ENCODE measurements around the gene CEP63. TPM values are rescaled to one million over a fixed set of nuclear protein-coding genes. Genes with fewer than 3 reads are reported as not detected.
"Not testable (repeated sequence)": the region's sequence is repeated elsewhere in the genome, so short reads cannot be mapped to it uniquely, and the experiment has no call there.

CEP63 gene
- total RNA-seq, 1 experiment from 2014 or later, result 32.6 TPM

DNA sequence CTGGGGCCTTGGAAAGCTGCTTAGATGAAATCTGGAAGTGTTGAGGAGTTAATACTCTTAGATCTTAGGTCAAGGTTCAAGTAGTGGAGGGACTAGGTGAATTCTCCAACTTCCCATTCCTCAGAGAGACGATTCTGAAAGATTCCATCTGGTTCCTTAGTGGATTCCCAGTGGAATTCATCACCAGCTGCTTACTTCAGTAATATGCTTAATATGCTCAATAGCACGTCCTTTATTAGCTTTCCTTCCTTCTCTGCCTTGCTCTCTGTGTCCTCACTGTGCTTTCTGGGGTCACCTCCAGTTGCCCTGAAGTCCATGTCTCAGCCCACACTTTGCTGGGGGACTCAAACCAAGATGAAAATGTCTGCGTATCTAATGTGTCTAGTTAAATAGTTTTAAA is 31.0 kb downstream of the CEP63 start:
- DNase-seq (ENCODE audit: low read depth), result no peak

DNA sequence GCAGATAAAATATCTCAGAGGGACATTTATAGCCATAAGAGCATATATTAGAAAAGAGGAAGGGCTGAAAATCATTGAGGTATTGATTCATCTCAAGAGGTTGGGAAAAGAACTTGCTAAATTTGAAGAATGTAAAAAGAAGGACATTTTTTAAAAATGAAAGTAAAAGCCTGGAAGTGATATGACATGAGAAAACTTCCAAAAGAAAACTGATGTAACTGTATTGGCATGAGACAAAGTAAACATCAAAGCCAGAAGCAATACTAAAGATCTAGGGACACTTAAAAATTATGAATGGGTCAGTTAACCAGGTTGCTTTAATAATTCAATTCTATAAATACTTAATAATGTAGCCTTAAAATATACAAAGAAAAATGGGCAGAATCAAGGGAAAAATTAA is 31.9 kb downstream of the CEP63 start:
- no peak for DNase-seq (ENCODE audit: low read depth)

DNA sequence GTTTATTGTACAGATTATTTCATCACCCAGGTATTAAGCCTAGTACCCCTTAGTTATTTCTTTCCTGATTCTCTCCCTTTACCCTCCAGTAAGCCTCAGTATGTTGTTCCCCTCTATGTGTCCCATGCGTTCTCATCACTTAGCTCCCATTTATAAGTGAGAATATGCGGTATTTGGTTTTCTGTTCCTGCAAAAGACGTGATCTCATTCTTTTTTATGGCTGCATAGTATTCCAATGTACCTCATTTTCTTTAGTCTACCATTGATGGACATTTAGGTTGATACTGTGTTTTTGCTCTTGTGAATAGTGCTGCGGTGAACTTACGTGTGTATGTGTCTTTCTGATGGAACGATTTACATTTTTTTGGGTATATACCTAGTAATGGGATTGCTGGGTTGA is 36.7 kb downstream of the CEP63 start:
- DNase-seq (ENCODE audit: low read depth), result no peak

DNA sequence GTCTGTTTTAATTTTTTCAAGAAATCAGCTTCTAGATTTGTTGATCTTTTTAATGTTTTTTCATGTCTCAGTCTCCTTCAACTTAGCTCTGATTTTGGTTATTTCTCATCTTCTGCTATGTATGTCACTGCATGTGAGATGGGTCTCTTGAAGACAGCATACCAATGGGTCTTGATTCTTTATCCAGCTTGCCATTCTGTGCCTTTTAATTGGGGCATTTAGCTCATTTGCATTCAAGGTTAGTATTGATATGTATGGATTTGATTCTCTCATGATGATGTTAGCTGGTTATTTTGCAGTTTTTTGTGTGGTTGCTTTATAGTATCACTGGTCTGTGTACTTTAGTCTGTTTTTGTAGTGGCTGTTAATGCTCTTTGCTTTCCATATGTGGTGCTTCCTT is 39.4 kb downstream of the CEP63 start:
- DNase-seq (ENCODE audit: low read depth), result no peak

DNA sequence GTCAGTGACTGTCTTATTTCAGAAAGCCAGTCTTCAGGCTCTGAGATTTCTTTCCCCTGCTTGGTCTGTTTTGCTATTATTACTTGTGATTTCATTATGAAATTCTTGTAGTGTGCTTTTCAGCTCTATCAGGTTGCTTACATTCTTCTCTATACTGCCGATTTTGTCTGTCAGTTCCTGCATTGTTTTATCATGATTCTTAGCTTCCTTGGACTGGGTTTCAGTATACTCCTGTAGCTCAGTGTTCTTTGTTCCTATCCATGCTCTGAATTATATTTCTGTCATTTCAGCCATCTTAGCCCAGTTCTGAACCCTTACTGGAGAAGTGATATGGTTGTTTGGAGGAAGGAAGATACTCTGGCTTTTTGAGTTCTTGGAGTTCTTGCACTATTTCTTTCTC is 40.5 kb downstream of the CEP63 start:
- DNase-seq (ENCODE audit: low read depth), result no peak

DNA sequence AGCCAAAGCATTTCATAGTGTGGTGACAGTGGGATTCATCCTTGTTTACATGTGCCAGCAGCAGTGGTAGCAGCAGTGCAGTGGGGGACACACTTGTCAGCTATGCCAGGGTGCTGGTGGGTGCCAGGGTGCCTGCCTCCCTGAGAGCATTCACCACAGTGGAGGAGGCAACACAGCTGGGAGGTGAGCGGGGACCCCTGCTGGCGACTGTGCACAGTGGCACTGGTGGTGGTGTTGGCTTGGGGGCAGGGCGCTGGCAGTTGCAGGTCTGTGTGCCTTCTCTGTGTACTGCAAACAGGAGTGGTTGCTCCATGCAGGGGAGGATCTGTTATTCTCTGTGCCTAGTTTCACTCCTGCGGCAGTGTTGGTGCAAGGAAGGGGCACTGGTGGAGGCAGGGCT is 41.2 kb downstream of the CEP63 start:
- DNase-seq (ENCODE audit: low read depth), result peak; percentile 34

DNA sequence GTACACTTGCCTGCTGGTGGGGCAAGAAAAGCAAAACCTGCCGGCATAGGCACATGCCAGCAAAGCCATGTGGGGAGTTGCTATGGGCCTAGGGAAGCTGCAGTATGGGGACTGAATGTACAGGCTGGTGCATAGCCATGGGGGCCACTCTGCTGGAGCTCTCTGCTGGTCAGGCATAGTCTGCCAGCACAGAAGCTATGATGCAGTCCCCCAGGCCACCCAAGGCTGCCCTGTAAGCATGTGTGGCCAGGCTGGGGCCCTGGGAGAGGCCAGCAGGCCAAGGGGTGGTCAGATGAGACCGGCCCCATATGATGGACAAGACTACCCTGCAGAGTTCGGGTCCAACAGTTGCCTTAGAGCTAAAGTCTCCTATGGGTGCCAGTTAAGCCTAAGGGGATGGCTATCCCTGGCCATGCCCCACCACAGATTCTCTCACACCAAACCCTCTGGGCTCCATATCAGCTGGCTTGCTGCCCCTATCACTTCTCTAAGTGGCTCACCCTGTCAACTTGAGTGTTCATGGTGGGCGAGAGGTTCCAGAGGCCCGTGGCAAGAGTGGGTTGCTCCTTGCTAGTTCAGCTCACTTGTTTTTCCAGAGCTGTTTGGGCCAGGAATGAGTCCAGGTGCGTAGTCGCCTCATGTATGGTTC is 41.8 kb downstream of the CEP63 start:
- DNase-seq (ENCODE audit: low read depth), result no peak

DNA sequence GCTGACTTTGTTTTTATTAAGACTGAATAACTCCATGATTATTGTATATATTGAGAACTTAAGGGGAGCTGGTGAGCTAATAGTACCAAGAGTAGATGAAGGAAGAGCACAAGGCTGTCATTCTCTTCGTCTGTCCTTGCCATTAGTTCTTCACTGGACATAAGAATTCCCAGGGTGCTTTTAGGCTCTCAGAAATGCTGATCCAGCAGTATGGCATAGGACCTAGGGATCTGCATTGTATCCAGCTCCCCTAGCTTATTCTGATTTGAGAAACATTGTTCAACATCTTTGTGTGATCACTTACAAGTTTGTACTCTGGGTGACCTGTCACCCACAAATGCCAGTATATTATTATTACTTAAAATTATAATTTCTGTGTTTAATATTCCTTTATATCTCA is 47.6 kb downstream of the CEP63 start:
- no peak for DNase-seq (ENCODE audit: low read depth)

DNA sequence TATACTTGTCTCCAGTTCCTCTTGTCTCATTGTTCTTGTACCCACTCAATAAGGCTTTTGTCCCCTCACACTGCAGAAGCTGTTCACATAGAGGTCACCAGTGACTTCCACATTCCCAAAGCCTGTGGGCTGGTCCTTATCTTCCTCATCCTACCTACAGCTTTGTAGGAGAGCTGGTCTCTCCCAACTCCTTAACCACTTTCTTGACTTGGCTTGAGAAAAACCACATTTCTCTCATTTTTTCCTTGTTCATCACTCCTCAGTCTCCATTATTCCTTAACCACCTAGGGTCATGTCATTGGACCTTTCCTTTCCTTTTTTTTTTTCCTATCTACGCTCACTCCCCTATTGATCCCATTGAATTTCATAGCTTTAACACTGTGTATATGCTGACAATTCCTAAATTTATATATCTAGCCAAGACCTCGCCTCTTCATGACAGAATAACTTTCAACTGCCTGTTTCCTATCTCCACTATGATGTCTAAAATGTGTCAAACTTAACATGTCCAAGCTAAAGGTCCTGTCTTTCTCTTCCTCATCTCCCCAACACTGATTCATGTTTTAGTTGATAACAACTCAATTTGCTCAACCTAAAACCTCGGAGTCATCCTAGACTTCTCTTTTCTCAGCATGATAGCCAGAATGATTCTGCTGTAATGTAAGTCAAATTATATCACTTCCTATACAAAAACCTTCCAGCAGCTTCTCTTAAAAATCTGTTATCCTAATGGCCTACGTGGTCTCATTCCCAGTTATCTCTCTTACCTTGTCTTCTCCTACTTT is 49.5 kb downstream of the CEP63 start:
- DNase-seq (ENCODE audit: low read depth), result no peak

DNA sequence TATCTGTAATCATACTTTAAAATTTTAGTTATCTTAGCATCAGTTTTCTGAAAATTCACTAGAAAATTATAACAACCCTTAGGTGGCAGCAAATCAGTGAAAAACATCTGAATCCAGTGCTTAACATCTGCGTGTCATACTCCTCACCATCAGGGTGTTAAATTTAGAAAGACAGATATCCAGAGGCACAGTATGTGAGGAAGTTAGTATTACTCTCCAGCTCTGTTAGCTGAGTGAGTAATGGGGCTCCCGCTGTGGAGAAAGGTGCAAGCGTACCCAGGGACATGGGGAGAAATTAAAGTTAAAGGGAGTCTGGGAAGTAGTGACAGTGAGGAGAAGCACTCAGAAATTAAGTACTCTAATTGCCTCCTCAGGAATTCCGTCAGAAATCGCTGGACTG is 50.9 kb downstream of the CEP63 start:
- no peak for DNase-seq (ENCODE audit: low read depth)

DNA sequence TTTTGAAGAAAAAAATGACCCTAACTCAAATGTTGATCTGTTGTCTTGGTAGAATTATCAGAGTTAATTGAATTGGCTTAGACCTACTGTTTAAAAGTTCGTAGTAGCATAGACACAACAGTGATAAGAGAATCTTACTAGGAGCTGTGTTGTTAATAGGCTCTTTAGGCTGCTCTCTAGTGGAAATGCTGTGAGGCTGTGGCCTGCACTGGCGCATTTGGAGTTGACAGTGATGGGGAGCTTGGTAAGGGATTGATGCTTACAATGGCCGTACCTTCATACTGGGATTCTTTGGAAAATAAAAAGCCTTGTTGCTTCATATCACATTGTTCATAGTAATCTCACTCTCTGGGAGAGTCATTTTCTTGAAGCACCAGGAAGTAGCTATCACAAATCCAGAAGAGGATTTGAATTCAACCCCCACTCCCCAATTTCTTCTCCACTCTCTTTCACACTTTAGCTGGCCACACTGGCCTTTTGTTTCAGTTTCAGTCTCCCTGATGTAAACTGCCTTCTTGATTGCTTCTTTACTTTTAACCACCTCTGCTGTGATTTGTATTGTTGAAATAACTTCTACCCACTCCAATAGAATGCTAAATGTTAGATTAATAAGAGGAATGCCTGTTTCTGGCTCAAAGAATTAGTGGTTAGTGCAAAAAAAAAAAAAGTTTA is 56.6 kb downstream of the CEP63 start:
- DNase-seq (ENCODE audit: low read depth), result no peak

DNA sequence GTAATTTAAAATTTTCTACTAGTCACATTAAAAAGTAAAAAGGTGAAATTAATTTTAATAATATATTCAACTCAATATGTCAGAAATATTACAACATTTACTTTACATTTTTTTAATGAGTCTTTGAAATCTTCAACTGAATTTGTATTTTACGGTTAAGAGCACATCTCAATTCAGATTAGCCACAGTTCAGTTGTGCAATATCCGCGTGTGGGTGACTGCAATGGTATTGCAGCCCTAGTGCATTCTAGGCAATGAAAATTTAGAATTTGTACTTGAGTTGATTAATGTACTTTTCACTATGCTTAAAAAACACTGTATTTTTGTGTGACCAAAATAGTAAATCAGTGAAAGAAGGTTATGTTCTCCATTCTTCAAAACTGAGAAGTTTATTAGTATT is 57.3 kb downstream of the CEP63 start:
- DNase-seq (ENCODE audit: low read depth), result no peak

DNA sequence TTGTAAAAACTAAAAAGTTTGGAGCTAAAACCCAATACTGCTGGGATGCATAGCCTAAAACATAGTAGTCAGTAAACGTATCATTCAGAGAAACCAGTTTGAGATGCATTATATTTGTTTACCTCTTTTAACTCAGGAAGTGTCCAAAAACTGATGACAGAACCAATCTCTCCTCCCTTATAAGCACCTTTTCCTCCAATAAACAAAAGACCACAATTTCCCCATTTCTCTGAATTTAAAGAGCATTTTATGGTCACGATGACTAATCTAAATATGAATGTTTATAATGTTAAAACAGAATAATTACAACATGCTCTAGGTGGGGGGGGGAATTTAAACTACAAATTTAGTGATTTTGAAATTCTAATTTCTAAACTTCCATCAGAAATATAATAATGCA is 58.5 kb downstream of the CEP63 start:
- no peak for DNase-seq (ENCODE audit: low read depth)

DNA sequence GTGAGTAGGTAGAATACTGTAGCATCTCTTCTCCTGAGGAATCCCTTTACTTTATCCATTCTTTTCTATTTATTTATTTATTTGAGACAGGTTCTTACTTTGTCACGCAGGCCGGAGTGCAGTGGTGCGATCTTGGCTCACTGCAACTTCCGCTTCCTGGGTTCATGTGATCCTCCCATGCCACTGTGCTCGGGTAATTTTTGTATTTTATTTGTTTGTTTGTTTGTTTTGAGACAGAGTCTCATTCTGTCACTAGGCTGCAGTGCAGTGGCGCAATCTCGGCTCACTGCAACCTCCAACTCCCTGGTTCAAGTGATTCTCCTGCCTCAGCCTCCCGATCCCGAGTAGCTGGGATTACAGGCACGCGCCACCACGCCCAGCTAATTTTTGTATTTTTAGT is 58.9 kb downstream of the CEP63 start:
- DNase-seq (ENCODE audit: low read depth), result not testable (repeated sequence)

DNA sequence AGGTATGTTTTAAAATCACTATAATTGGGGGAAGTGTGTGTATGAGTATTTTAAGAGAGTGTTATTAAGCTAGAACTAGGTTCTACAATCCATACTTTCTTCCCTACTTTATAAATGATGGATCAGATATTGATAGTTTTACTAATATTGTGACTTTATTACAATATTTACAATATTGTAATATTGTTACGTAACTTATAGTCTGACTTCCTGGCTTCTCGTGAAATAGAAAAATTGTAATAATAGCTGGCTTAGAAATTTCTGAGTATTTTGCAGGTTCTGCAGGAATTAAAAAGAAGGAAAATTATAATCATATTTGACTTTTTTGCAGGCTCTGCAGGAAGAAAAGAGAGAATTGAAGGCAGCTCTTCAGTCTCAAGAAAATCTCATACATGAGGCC is 60.0 kb downstream of the CEP63 start:
- no peak for DNase-seq (ENCODE audit: low read depth)

DNA sequence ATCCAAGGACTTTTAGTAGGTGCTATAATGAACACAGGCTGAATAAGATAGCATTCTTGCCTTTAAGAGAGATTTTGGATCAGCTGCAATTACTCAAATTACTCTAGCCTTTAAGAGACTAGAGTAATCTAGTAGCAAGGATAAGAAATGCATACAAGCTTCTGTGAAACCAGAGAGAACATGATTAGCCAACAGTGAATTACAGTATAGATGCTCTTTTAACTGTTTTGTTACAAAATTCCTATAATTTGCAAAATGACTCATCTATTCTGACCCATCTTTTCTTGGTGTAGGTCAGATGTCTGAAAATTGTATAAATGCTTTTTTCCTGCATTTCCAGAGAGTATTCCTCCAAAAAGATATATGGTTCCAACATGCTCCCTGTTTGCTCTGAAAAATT is 66.9 kb downstream of the CEP63 start:
- no peak for DNase-seq (ENCODE audit: low read depth)

DNA sequence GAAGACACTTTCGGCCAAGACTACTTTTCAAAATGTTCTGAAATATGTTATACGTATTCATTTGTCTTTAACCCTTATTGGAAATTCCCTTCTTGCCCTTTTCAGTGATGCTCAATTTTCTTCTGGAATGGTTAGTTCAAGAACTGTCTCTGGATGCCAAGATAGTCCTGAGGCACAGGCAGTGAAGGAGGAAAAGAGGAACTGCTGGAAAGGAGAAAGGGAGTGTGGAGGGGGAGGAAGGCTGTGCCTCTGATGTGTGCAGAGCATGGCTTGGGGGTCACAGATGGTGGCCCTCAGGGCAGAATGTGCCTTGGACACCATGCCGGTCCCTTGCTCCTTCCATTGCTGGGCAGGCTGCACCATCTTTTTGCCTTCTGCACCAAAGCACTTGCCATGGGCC is 73.7 kb downstream of the CEP63 start:
- DNase-seq (ENCODE audit: low read depth), result no peak

DNA sequence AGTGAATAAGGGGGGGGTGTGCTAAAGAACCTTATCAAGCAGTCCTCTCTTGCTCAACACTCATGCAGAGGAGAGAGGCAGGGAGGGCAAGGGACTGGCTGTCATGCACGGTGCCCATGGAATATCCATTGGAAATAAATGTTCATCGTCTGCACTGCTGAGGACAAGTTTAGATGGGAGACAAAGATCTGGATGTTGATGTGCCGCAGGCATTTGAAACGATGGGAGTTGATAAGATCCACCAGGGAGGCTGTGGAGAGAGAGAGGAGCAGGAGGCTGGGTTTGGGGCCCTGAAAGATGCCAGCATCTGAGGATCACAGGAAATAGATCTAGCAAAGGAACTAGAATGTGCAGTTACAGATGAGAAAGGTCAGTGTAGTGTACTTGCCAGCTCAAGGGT is 76.2 kb downstream of the CEP63 start:
- DNase-seq (ENCODE audit: low read depth), result no peak

DNA sequence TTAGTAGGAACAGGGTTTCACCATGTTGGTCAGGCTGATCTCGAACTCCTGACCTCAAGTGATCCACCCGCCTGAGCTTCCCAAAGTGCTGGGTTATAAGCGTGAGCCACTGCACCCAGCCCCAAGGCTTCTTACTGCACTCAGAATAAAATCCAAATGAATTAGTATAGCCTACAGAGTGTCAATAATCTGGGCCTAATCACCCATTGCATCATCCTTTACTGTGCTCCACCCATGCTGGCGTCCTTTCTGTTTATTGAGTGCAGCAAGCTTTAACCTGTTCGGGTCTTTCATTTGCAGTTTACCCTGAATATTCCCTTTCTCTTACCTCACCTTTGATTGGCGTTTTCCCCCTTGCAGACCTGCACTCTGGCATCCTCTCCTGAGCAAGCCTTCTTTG is 77.7 kb downstream of the CEP63 start:
- no peak for DNase-seq (ENCODE audit: low read depth)

DNA sequence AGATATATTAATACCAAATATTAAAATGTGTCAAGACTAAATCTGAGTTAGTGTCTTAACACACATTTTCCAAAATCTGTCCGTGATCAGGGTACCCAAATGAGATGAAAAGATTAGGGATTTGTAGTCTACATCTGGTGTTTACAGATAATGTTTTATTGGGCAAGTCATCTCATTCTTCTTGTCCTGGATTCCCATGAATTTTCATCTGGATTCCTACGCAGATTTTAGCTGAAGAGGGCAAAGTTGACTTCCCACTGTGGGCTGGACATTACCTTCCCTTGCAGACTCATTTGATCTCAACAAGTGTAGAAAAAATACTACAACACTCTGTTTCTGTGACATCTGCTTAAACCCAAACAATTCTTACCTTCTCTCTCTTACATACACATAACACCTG is 79.1 kb downstream of the CEP63 start:
- no peak for DNase-seq (ENCODE audit: low read depth)

DNA sequence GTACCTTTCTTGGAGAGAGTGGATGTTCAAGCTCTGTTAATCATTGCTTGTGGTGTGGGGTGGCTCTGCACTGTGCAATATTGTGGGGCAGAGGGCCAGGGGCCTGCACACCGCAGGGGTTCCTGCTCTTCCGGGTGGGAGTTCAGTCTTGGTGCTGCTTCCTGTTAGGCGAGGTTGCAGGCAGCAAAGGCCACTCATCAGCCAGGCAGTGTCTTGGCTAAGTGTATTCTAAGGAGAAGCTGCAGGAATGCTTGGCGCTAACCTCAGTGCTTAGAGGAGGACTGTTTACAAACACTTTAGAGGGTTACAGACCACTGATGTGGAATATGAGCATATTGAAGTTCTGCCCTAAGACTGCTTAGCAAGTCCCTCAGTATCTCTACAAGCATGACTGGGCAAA is 81.7 kb downstream of the CEP63 start:
- DNase-seq (ENCODE audit: low read depth), result no peak

DNA sequence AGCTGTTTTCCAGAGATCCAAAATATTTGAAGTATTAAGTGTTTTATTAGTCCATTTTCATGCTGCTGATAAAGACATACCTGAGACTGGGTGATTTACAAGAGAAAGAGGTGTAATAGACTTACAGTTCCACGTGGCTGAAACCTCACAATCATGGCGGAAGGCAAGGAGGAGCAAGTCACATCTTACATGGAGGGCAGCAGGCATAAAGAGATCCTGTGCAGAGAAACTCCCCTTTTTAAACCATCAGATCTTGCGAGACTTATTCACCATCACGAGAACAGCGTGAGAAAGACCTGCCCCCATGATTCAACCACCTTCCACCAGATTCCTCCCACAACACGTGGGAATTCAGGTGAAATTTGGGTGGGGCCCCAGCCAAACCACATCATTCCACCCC is 82.9 kb downstream of the CEP63 start:
- DNase-seq (ENCODE audit: low read depth), result no peak

DNA sequence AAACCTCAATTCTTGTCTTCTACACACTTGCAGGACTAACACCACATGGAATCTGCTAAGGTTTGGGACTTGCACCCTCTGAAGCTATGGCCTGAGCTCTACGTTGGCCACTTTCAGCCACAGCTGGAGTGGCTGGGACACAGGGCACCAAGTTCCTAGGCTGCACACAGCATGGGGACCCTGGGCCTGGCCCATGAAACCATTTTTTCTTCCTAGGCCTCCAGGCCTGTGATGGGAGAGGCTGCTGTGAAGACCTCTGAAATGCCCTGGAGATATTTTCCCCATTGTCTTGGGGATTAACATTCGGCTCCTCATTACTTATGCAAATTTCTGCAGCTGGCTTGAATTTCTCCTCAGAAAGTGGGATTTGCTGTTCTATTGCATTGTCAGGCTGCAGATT is 84.0 kb downstream of the CEP63 start:
- not testable (repeated sequence) for DNase-seq (ENCODE audit: low read depth)

Data from Daoy (cell line).